ENCODE data around the gene SFXN3. TPM values are rescaled to one million over a fixed set of nuclear protein-coding genes. Genes with fewer than 3 reads are reported as not detected.

Gene SFXN3
- total and polyA plus RNA-seq, 2 of the 13 experiments (the other 11 are each of a cell fraction or from before 2014, with no cell fraction given), result 16.8 to 71.5 TPM

DNA sequence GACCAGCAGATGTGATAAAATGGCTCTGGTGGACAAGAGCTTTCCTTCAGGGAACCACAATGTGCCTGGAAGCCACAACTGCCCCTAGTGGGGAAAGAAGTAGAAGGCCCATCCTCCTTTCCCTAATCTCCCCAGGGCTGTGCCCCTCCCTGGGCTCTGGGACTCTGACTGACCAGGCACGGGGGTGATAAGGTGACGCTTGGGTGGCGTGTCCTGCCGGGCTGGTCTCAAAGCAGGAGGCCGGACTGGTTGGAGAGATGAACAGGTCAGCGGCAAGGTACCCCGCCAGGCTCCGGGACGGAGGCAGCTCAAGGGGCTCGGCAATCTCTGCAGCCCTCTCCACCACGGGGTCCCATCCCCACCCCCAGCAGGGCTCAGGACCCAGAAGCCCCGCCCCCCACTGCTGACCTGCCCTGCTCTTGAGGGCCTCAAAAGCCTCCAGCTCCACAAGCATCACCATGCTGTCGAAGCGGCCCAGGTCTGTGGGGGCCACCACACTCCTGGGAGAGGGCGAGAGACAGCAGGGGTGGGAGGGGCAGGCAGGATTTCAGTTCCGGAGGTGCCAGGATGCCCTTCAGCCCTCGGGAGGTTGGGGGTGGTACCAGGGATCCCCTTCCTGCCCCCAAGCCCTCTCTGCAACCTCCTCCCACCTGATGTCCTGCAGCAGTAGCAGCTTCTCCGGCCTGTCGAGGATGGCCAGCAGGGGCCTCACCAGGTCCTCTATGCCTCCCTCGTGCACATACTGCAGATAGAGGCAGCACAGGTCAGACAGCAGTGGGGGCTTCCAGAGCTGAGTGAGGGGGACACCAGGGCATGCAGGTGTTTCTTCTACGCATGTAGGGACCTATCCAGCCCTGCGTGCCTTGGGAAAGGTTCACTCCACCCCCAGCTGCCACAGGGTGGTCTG, 19.3 kb upstream of the SFXN3 start (continued):
- TF ChIP-seq CERS6 (CRISPR knock-in tag; IDR thresholded peaks at IDR 0.05) (no peak), PAX8 (CRISPR knock-in tag; IDR thresholded peaks at IDR 0.05; ENCODE audit: borderline replicate concordance) (no peak), HOXD1 (CRISPR knock-in tag; IDR thresholded peaks at IDR 0.05) (no peak), NR2F6 (IDR thresholded peaks at IDR 0.05) (no peak), NR2F6 (CRISPR knock-in tag; IDR thresholded peaks at IDR 0.05) (no peak), BHLHE40 (IDR thresholded peaks at IDR 0.05; ENCODE audit: low read length) (no peak), HHEX (CRISPR knock-in tag; IDR thresholded peaks at IDR 0.05) (no peak), ZNF678 (CRISPR knock-in tag; IDR thresholded peaks at IDR 0.05) (no peak), PCBP1 (IDR thresholded peaks at IDR 0.05; ENCODE audit: borderline replicate concordance, low read depth, low read length) (no peak), GATAD2A (CRISPR knock-in tag; IDR thresholded peaks at IDR 0.05) (no peak), ZNF530 (CRISPR knock-in tag; IDR thresholded peaks at IDR 0.05; ENCODE audit: low read depth) (no peak), FOXK2 (IDR thresholded peaks at IDR 0.05) (no peak), AGO2 (optimal IDR thresholded peaks at IDR 0.05; ENCODE audit: low read depth, low read length) (no peak), ZSCAN22 (CRISPR knock-in tag; IDR thresholded peaks at IDR 0.05) (no peak), ZSCAN31 (CRISPR knock-in tag; IDR thresholded peaks at IDR 0.05; ENCODE audit: low read depth) (peak; percentile 13; the same call in 1 of the 2 replicates), TOE1 (CRISPR knock-in tag; IDR thresholded peaks at IDR 0.05) (no peak), ZNF225 (CRISPR knock-in tag; IDR thresholded peaks at IDR 0.05) (no peak), MEIS2 (CRISPR knock-in tag; IDR thresholded peaks at IDR 0.05) (no peak)
- TF ChIP-seq, protein P1, sequence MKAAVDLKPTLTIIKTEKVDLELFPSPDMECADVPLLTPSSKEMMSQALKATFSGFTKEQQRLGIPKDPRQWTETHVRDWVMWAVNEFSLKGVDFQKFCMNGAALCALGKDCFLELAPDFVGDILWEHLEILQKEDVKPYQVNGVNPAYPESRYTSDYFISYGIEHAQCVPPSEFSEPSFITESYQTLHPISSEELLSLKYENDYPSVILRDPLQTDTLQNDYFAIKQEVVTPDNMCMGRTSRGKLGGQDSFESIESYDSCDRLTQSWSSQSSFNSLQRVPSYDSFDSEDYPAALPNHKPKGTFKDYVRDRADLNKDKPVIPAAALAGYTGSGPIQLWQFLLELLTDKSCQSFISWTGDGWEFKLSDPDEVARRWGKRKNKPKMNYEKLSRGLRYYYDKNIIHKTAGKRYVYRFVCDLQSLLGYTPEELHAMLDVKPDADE (CRISPR knock-in tag; IDR thresholded peaks at IDR 0.05), result no peak
- TF ChIP-seq, protein P2, sequence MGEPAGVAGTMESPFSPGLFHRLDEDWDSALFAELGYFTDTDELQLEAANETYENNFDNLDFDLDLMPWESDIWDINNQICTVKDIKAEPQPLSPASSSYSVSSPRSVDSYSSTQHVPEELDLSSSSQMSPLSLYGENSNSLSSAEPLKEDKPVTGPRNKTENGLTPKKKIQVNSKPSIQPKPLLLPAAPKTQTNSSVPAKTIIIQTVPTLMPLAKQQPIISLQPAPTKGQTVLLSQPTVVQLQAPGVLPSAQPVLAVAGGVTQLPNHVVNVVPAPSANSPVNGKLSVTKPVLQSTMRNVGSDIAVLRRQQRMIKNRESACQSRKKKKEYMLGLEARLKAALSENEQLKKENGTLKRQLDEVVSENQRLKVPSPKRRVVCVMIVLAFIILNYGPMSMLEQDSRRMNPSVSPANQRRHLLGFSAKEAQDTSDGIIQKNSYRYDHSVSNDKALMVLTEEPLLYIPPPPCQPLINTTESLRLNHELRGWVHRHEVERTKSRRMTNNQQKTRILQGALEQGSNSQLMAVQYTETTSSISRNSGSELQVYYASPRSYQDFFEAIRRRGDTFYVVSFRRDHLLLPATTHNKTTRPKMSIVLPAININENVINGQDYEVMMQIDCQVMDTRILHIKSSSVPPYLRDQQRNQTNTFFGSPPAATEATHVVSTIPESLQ (CRISPR knock-in tag; conservative IDR thresholded peaks at IDR 0.05), result no peak
- TF ChIP-seq, protein P3, sequence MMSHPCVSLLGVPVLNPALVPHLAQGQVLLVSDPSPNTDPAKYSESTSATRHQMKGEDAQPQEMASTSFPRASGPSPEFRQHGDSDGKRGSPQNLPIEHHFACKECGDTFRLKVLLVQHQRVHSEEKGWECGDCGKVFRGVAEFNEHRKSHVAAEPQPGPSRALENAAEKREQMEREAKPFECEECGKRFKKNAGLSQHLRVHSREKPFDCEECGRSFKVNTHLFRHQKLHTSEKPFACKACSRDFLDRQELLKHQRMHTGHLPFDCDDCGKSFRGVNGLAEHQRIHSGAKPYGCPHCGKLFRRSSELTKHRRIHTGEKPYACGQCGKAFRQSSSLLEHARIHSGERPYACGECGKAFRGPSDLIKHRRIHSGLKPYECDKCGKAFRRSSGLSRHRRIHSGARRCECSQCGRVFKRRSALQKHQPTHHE (CRISPR knock-in tag; IDR thresholded peaks at IDR 0.05; ENCODE audit: borderline replicate concordance), result peak; percentile 32; the same call in 1 of the 2 replicates
- TF ChIP-seq, protein P4, sequence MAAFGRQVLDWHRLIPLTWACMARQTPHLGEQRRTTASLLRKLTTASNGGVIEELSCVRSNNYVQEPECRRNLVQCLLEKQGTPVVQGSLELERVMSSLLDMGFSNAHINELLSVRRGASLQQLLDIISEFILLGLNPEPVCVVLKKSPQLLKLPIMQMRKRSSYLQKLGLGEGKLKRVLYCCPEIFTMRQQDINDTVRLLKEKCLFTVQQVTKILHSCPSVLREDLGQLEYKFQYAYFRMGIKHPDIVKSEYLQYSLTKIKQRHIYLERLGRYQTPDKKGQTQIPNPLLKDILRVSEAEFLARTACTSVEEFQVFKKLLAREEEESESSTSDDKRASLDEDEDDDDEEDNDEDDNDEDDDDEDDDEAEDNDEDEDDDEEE (CRISPR knock-in tag; IDR thresholded peaks at IDR 0.05), result no peak
- TF ChIP-seq, protein P5, sequence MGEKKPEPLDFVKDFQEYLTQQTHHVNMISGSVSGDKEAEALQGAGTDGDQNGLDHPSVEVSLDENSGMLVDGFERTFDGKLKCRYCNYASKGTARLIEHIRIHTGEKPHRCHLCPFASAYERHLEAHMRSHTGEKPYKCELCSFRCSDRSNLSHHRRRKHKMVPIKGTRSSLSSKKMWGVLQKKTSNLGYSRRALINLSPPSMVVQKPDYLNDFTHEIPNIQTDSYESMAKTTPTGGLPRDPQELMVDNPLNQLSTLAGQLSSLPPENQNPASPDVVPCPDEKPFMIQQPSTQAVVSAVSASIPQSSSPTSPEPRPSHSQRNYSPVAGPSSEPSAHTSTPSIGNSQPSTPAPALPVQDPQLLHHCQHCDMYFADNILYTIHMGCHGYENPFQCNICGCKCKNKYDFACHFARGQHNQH (CRISPR knock-in tag; IDR thresholded peaks at IDR 0.05), result no peak
